Astrocyte (in vitro differentiated cells and primary cell): ENCODE results near the gene P2RY13. TPM values are rescaled to one million over a fixed set of nuclear protein-coding genes. Genes with fewer than 3 reads are reported as not detected.

Source experiments
- DNase-seq: peaks from one replicate; pipeline ENCODE4 v3.0.0-alpha.2; 2010; ENCODE audit warnings: low read depth
- FAIRE-seq: peaks from 2 replicates; lab custom pipeline; 2011; peaks lifted over from hg19 to GRCh38; lab: Jason Lieb, UNC
- H2AFZ ChIP-seq: 2 replicates; pipeline ENCODE4 v1.6.0; 2012; ENCODE audit warnings: low read depth, low read length, inconsistent platforms
- H3K27ac ChIP-seq: 2 replicates; pipeline ENCODE4 v1.5.1; 2011; ENCODE audit warnings: low read depth, low read length, inconsistent platforms
- H3K27me3 ChIP-seq: 2 replicates; pipeline ENCODE4 v1.6.0; 2011; ENCODE audit warnings: low read length, inconsistent platforms; ENCODE audit not compliant: insufficient read depth
- H3K36me3 ChIP-seq: 2 replicates; pipeline ENCODE4 v1.5.1; 2011; ENCODE audit warnings: low read length, inconsistent platforms; ENCODE audit not compliant: insufficient read depth
- H3K4me1 ChIP-seq: 2 replicates; pipeline ENCODE4 v1.5.1; 2011; ENCODE audit warnings: low read length, inconsistent platforms; ENCODE audit not compliant: insufficient read depth
- H3K4me2 ChIP-seq: 2 replicates; pipeline ENCODE4 v1.6.0; 2012; ENCODE audit warnings: low read length, inconsistent platforms
- H3K4me3 ChIP-seq: 2 replicates; pipeline ENCODE4 v1.5.1; 2011; ENCODE audit warnings: low read depth, mild to moderate bottlenecking, low read length, inconsistent platforms; ENCODE audit not compliant: insufficient read depth
- H3K79me2 ChIP-seq: 2 replicates; pipeline ENCODE4 v1.6.0; 2012; ENCODE audit warnings: mild to moderate bottlenecking, low read length, inconsistent platforms; ENCODE audit not compliant: insufficient read depth
- H3K9ac ChIP-seq: 2 replicates; pipeline ENCODE4 v1.6.0; 2012; ENCODE audit warnings: mild to moderate bottlenecking, low read length, inconsistent platforms
- H3K9me3 ChIP-seq: 2 replicates; pipeline ENCODE4 v1.5.1; 2012; ENCODE audit warnings: low read depth, mild to moderate bottlenecking, low read length, inconsistent platforms; ENCODE audit not compliant: insufficient read depth
- H4K20me1 ChIP-seq: 2 replicates; pipeline ENCODE4 v1.6.0; 2012; ENCODE audit warnings: low read length, inconsistent platforms; ENCODE audit not compliant: insufficient read depth
- H3K27ac Mint-ChIP-seq: one replicate; pipeline ENCODE4 v1.8.0; 2021; ENCODE audit warnings: mild to moderate bottlenecking, mixed read lengths; ENCODE audit not compliant: unreplicated experiment
- H3K27me3 Mint-ChIP-seq: one replicate; pipeline ENCODE4 v1.8.0; 2021; ENCODE audit warnings: low read depth, mixed read lengths; ENCODE audit not compliant: unreplicated experiment
- H3K36me3 Mint-ChIP-seq: one replicate; pipeline ENCODE4 v1.8.0; 2021; ENCODE audit warnings: low read depth, mixed read lengths; ENCODE audit not compliant: unreplicated experiment
- H3K4me1 Mint-ChIP-seq: one replicate; pipeline ENCODE4 v1.8.0; 2021; ENCODE audit warnings: low read depth, mixed read lengths; ENCODE audit not compliant: unreplicated experiment
- H3K4me3 Mint-ChIP-seq: one replicate; pipeline ENCODE4 v1.8.0; 2021; ENCODE audit warnings: mild to moderate bottlenecking, moderate library complexity, mixed read lengths; ENCODE audit not compliant: unreplicated experiment
- H3K9me3 Mint-ChIP-seq: one replicate; pipeline ENCODE4 v1.8.0; 2021; ENCODE audit warnings: mild to moderate bottlenecking, mixed read lengths; ENCODE audit not compliant: unreplicated experiment
- CTCF ChIP-seq: IDR thresholded peaks from 2 replicates; pipeline ENCODE4 v1.5.1; 2011; ENCODE audit warnings: low read depth, mild to moderate bottlenecking, inconsistent platforms, low read length, moderate library complexity; ENCODE audit not compliant: insufficient read depth
- EZH2 ChIP-seq: IDR thresholded peaks from 2 replicates; pipeline ENCODE4 v1.6.1; 2012; ENCODE audit warnings: mild to moderate bottlenecking, low read length, inconsistent platforms; ENCODE audit not compliant: insufficient read depth
- total RNA-seq: library from RNA; stranded (reverse); gene quantifications from 2 replicates; pipeline ENCODE4 v1.2.1, GENCODE V29; 2021

Gene P2RY13
- total RNA-seq, 1 donor from 2014 or later: not detected

GRCh38 chr3:151312972-151313371 lies 16.4 kb downstream of the P2RY13 start:
- FAIRE-seq (peak; percentile 55), DNase-seq (no peak)
- no peak overlapping the region for H3K4me3 Mint-ChIP-seq
- H3K4me1 ChIP-seq: peaks cover 4% of the 10 kb centered on the region
- H3K9me3 Mint-ChIP-seq: no peaks in the 10 kb centered on the region
- TF ChIP-seq EZH2: no peak
- TF ChIP-seq CTCF: no peak
- H3K27ac Mint-ChIP-seq: no peak overlapping the region
- no peak overlapping the region for H3K4me3 ChIP-seq
- H4K20me1 ChIP-seq: no peaks in the 10 kb centered on the region
- H3K79me2 ChIP-seq: no peaks in the 10 kb centered on the region
- H3K9me3 ChIP-seq: no peaks in the 10 kb centered on the region
- H3K27me3 Mint-ChIP-seq: no peaks in the 10 kb centered on the region
- no peaks in the 10 kb centered on the region for H3K36me3 ChIP-seq
- H3K4me1 Mint-ChIP-seq: peaks cover 23% of the 10 kb centered on the region
- H3K36me3 Mint-ChIP-seq: peaks cover 6% of the 10 kb centered on the region
- no peaks in the 10 kb centered on the region for H3K27me3 ChIP-seq
- no peak overlapping the region for H2AFZ ChIP-seq
- H3K27ac ChIP-seq: no peak overlapping the region
- no peak overlapping the region for H3K4me2 ChIP-seq
- no peak overlapping the region for H3K9ac ChIP-seq

GRCh38 chr3:151309566-151309965 lies 19.8 kb downstream of the P2RY13 start:
- Mint-ChIP-seq H3K4me1 (peaks cover 40% of the 10 kb centered on the region), H3K4me3 (no peak overlapping the region), H3K9me3 (no peaks in the 10 kb centered on the region), H3K36me3 (peaks cover 2% of the 10 kb centered on the region), H3K27me3 (no peaks in the 10 kb centered on the region), H3K27ac (no peak overlapping the region)
- H2AFZ ChIP-seq: no peak overlapping the region
- H3K4me2 ChIP-seq: no peak overlapping the region
- no peaks in the 10 kb centered on the region for H3K27me3 ChIP-seq
- TF ChIP-seq CTCF (no peak), EZH2 (no peak)
- no peaks in the 10 kb centered on the region for H3K36me3 ChIP-seq
- H3K79me2 ChIP-seq: no peaks in the 10 kb centered on the region
- FAIRE-seq (no peak), DNase-seq (no peak)
- H3K27ac ChIP-seq: no peak overlapping the region
- H3K4me1 ChIP-seq: peaks cover 27% of the 10 kb centered on the region
- H3K4me3 ChIP-seq: no peak overlapping the region
- no peaks in the 10 kb centered on the region for H3K9me3 ChIP-seq
- H4K20me1 ChIP-seq: no peaks in the 10 kb centered on the region
- no peak overlapping the region for H3K9ac ChIP-seq

- peaks cover 28% of the 10 kb centered on the region for H3K4me1 ChIP-seq
- H3K36me3 ChIP-seq: no peaks in the 10 kb centered on the region
- H3K4me3 ChIP-seq: no peak overlapping the region
- no peaks in the 10 kb centered on the region for H3K9me3 Mint-ChIP-seq
- no peak overlapping the region for H3K4me2 ChIP-seq
- peaks cover 51% of the 10 kb centered on the region for H3K4me1 Mint-ChIP-seq
- no peaks in the 10 kb centered on the region for H3K79me2 ChIP-seq
- FAIRE-seq (no peak), DNase-seq (no peak)
- H4K20me1 ChIP-seq: no peaks in the 10 kb centered on the region
- no peak overlapping the region for H3K4me3 Mint-ChIP-seq
- H2AFZ ChIP-seq: no peak overlapping the region
- H3K9me3 ChIP-seq: no peaks in the 10 kb centered on the region
- no peak overlapping the region for H3K9ac ChIP-seq
- peak overlapping the region; percentile 58 for H3K27ac Mint-ChIP-seq
- H3K27me3 ChIP-seq: no peaks in the 10 kb centered on the region
- H3K36me3 Mint-ChIP-seq: peaks cover 2% of the 10 kb centered on the region
- H3K27me3 Mint-ChIP-seq: no peaks in the 10 kb centered on the region
- TF ChIP-seq EZH2 (no peak), CTCF (no peak)
- no peak overlapping the region for H3K27ac ChIP-seq
Measured at GRCh38 chr3:151307583-151308488, 21.5 kb downstream of the P2RY13 start.
